GM20000 (cell line): ENCODE measurements around the gene FHIT.

ENCODE experiments used
- DNase-seq: peaks from one replicate; pipeline ENCODE4 v3.0.0; 2012; ENCODE audit warnings: low spot score
- TF ChIP-seq, protein P1 (sequence below): IDR thresholded peaks from 2 replicates; pipeline ENCODE4 v1.5.1; 2012; ENCODE audit warnings: mild to moderate bottlenecking, control low read depth; ENCODE audit errors: extremely low read depth, missing control alignments

The FHIT gene

GRCh38 chr3:60081381-60082095 is 1169.7 kb downstream of the FHIT start:
- TF ChIP-seq, protein P1, sequence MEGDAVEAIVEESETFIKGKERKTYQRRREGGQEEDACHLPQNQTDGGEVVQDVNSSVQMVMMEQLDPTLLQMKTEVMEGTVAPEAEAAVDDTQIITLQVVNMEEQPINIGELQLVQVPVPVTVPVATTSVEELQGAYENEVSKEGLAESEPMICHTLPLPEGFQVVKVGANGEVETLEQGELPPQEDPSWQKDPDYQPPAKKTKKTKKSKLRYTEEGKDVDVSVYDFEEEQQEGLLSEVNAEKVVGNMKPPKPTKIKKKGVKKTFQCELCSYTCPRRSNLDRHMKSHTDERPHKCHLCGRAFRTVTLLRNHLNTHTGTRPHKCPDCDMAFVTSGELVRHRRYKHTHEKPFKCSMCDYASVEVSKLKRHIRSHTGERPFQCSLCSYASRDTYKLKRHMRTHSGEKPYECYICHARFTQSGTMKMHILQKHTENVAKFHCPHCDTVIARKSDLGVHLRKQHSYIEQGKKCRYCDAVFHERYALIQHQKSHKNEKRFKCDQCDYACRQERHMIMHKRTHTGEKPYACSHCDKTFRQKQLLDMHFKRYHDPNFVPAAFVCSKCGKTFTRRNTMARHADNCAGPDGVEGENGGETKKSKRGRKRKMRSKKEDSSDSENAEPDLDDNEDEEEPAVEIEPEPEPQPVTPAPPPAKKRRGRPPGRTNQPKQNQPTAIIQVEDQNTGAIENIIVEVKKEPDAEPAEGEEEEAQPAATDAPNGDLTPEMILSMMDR, result no peak

DNA sequence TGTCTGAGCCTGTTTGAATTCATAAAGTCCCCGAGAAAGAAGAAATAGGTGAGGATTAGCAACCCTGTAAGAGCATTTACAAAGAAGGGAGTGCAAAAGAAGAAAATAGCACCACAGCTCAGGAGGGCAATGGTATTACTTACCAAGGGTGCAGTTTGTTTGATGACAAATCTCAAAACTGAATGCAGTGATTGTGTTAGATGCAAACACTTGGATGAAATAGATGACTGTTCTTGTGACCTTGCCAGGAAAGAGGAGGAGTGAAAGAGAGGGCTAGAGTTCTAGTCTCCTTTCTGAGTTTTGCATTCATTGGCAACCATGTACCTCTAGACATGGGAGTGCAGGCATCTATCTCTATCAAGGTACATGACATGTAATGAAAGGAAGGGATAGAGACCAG is 1170.6 kb downstream of the FHIT start:
- DNase-seq, result no peak
- TF ChIP-seq, protein P1, result no peak

More at GRCh38 chr3:60081381-60082095, 1169.7 kb downstream of the FHIT start:
- peak; percentile 17 for DNase-seq

GRCh38 chr3:60079076-60079475 is 1172.2 kb downstream of the FHIT start:
- TF ChIP-seq, protein P1, result no peak
- peak; percentile 9 for DNase-seq

DNA sequence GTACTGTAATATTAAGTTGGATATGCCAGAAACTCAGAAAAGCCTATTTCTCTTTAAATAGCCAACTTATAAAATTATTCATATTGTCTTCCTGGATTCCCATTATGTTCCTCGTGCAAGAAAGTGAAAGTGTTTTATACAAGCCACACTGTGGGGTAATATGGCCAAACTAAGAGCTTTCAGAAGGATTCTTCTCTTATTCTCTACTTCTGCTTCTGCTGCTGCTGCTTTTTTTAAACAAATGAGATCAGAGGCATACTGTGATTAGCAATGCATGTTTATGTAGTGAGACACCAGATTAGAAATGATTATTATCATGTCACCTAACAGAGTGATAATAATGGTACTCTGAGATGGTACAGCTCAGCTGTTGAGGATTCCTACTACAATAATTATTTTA is 1174.9 kb downstream of the FHIT start:
- DNase-seq, result no peak
- TF ChIP-seq, protein P1, result no peak

DNA sequence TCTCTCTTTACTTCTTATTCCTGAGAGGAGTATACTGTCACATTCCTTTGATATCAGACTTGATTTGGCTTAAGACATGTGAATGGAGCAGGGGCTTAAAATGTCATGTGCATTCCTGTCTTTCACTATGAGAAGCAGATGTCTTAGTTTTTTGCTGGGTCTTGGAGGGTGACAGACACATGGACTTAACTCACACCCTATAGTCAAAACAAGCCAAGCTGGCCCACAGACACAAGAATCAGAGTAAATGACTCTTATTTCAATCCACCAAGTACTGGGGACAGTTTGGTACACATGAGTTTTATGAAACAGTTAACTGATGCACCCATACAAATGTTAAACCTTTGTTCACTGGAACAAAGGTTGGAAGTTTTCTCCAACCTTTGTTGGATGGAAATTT is 1177.3 kb downstream of the FHIT start:
- TF ChIP-seq, protein P1, result no peak
- DNase-seq, result no peak

GRCh38 chr3:60073228-60073627 is 1178.0 kb downstream of the FHIT start:
- DNase-seq, result no peak
- TF ChIP-seq, protein P1, result no peak

- TF ChIP-seq, protein P1, result no peak
- no peak for DNase-seq
Observed at GRCh38 chr3:60070366-60070765, 1180.9 kb downstream of the FHIT start.
